Fibroblast of mammary gland (primary cell): ENCODE data around the gene PIK3R1.
A peak's percentile ranks its signal among the peaks of the same experiment; 100 is the strongest.

Experiments used
- DNase-seq: peaks from one replicate; pipeline ENCODE4 v3.0.0-alpha.2; 2010; ENCODE audit warnings: low read depth
- H3K4me3 ChIP-seq: 2 replicates; pipeline ENCODE4 v1.5.1; 2011; ENCODE audit warnings: low read depth, mild to moderate bottlenecking, low read length, moderate library complexity; ENCODE audit not compliant: control insufficient read depth
- CTCF ChIP-seq: conservative IDR thresholded peaks from 2 replicates; pipeline ENCODE4 v1.5.1; 2011; ENCODE audit warnings: low read depth, low read length, inconsistent platforms; ENCODE audit not compliant: control insufficient read depth, insufficient read depth

Gene PIK3R1

GRCh38 chr5:68341006-68341405 is 125.5 kb downstream of the PIK3R1 start:
- H3K4me3 ChIP-seq, result no peak overlapping the region
- TF ChIP-seq CTCF, result no peak
- no peak for DNase-seq

- no peak for TF ChIP-seq CTCF
- H3K4me3 ChIP-seq, result no peak overlapping the region
- DNase-seq, result no peak
Measured at GRCh38 chr5:68342693-68343092, 127.1 kb downstream of the PIK3R1 start.

GRCh38 chr5:68343421-68343826 is 127.9 kb downstream of the PIK3R1 start:
- DNase-seq, result peak; percentile 94
- TF ChIP-seq CTCF, result no peak
- H3K4me3 ChIP-seq, result no peak overlapping the region

- DNase-seq, result peak; percentile 83
- no peak for TF ChIP-seq CTCF
- H3K4me3 ChIP-seq, result no peak overlapping the region
Measured at GRCh38 chr5:68344447-68345111, 129.0 kb downstream of the PIK3R1 start.

- H3K4me3 ChIP-seq, result no peak overlapping the region
- TF ChIP-seq CTCF, result no peak
- DNase-seq, result peak; percentile 36
Measured at GRCh38 chr5:68345171-68345570, 129.6 kb downstream of the PIK3R1 start.

GRCh38 chr5:68345582-68345981 is 130.0 kb downstream of the PIK3R1 start:
- TF ChIP-seq CTCF, result no peak
- DNase-seq, result no peak
- no peak overlapping the region for H3K4me3 ChIP-seq

- no peak for DNase-seq
- TF ChIP-seq CTCF, result no peak
- H3K4me3 ChIP-seq, result no peak overlapping the region
Measured at GRCh38 chr5:68347536-68347935, 132.0 kb downstream of the PIK3R1 start.
